Endothelial cell of umbilical vein (primary cell): ENCODE measurements around the gene TTLL11. TPM values are rescaled to one million over a fixed set of nuclear protein-coding genes. Genes with fewer than 3 reads are reported as not detected.

Experiments
- BruUV-seq: library from RNA; stranded (reverse); fragments of 400-500 nt; replicated peaks from 2 replicates; lab custom pipeline; 2021; lab: Mats Ljungman, UMichigan
- CTCF ChIA-PET: fragments of 300-600, 350-600 bp; sonication (Branson Sonifier 250); formaldehyde crosslinking; loops from one replicate; lab custom pipeline; 2021; ENCODE audit warnings: antibody characterized with exemption, inconsistent platforms; lab: Charles Lee
- POLR2A ChIA-PET: fragments of 300-600, 350-600 bp; sonication (Branson Sonifier 250); formaldehyde crosslinking; loops from one replicate; lab custom pipeline; 2021; ENCODE audit warnings: antibody characterized with exemption, inconsistent platforms; lab: Charles Lee
- DNase-seq: peaks from one replicate; pipeline ENCODE4 v3.0.0-alpha.2; 2011; ENCODE audit warnings: low read depth, low spot score
- FAIRE-seq: peaks from 2 replicates; lab custom pipeline; 2011; peaks lifted over from hg19 to GRCh38; lab: Jason Lieb, UNC
- H2AFZ ChIP-seq: 2 replicates; pipeline ENCODE4 v1.6.0; 2012; ENCODE audit warnings: low read depth, low read length, control low read depth, inconsistent platforms
- H3K27ac ChIP-seq: 2 replicates; pipeline ENCODE4 v1.5.1; 2011; ENCODE audit warnings: low read depth, mild to moderate bottlenecking, control low read depth, low read length, moderate library complexity; ENCODE audit not compliant: insufficient read depth
- H3K27me3 ChIP-seq, 2 experiments: 2 replicates each; pipeline versions ENCODE4 v1.6.0 to v1.6.1; 2011; ENCODE audit warnings: low read length in 2 of 2, mixed read lengths in 1 of 2; ENCODE audit not compliant: control insufficient read depth in 2 of 2, insufficient read depth in 2 of 2
- H3K36me3 ChIP-seq, 2 experiments: 2 replicates in 1 of 2; 3 replicates in 1 of 2; pipeline ENCODE4 v1.5.1; 2011; ENCODE audit warnings: low read length in 2 of 2, mild to moderate bottlenecking in 1 of 2, moderate library complexity in 1 of 2; ENCODE audit not compliant: control insufficient read depth in 2 of 2, insufficient read depth in 2 of 2; ENCODE audit errors: extremely low read depth in 1 of 2
- H3K4me1 ChIP-seq: 3 replicates; pipeline ENCODE4 v1.5.1; 2011; ENCODE audit warnings: mild to moderate bottlenecking, low read length; ENCODE audit not compliant: control insufficient read depth, insufficient read depth; ENCODE audit errors: extremely low read depth
- H3K4me2 ChIP-seq: 2 replicates; pipeline ENCODE4 v1.6.1; 2011; ENCODE audit warnings: low read length, control low read depth, mixed read lengths; ENCODE audit not compliant: insufficient read depth
- H3K4me3 ChIP-seq, 3 experiments: fragments of 200-600 bp in 1 of 3; sonication (generic), shearing (Covaris generic) in 1 of 3; replicated peaks in 1 of 3; 2 replicates each; pipeline ENCODE4 v1.5.1; 2011 to 2016; ENCODE audit warnings: control low read depth in 3 of 3, low read length in 3 of 3, mild to moderate bottlenecking in 2 of 3, inconsistent platforms in 1 of 3, low read depth in 1 of 3, moderate library complexity in 1 of 3; ENCODE audit not compliant: insufficient read depth in 1 of 3
- H3K79me2 ChIP-seq: 2 replicates; pipeline ENCODE4 v1.6.0; 2012; ENCODE audit warnings: low read length, inconsistent platforms; ENCODE audit not compliant: control insufficient read depth, insufficient read depth
- H3K9ac ChIP-seq: replicated peaks from 2 replicates; pipeline ENCODE3; 2011; ENCODE audit warnings: low read length, control low read depth; ENCODE audit not compliant: insufficient read depth; ENCODE audit errors: extremely low read depth
- H3K9me1 ChIP-seq: replicated peaks from 3 replicates; pipeline ENCODE4 v1.6.0; 2011; ENCODE audit warnings: mild to moderate bottlenecking, low read length; ENCODE audit not compliant: control insufficient read depth, insufficient read depth; ENCODE audit errors: extremely low read depth
- H3K9me3 ChIP-seq: replicated peaks from 2 replicates; pipeline ENCODE4 v1.5.1; 2012; ENCODE audit warnings: low read length, inconsistent platforms; ENCODE audit not compliant: control insufficient read depth, insufficient read depth
- H4K20me1 ChIP-seq: replicated peaks from 2 replicates; pipeline ENCODE3; 2011; ENCODE audit warnings: mild to moderate bottlenecking, low read length; ENCODE audit not compliant: control insufficient read depth, insufficient read depth; ENCODE audit errors: extremely low read depth
- CTCF ChIP-seq, 2 donors: IDR thresholded peaks; 1 replicate in 1 of 2; 2 replicates in 1 of 2; pipeline ENCODE4 v1.5.1; 2011; ENCODE audit warnings: low read length in 2 of 2, mild to moderate bottlenecking in 2 of 2, moderate library complexity in 2 of 2, control low read depth in 1 of 2, inconsistent platforms in 1 of 2, low read depth in 1 of 2; ENCODE audit not compliant: insufficient read depth in 1 of 2; ENCODE audit errors: extremely low read depth in 1 of 2
- EZH2 ChIP-seq: IDR thresholded peaks from 2 replicates; pipeline ENCODE4 v1.6.1; 2012; ENCODE audit warnings: borderline replicate concordance, low read depth, mild to moderate bottlenecking, moderate library complexity, low read length, inconsistent platforms; ENCODE audit not compliant: severe bottlenecking
- FOS ChIP-seq: IDR thresholded peaks from 2 replicates; pipeline ENCODE4 v1.6.1; 2011; ENCODE audit warnings: mild to moderate bottlenecking, low read length, moderate library complexity, borderline replicate concordance; ENCODE audit not compliant: insufficient read depth
- GATA2 ChIP-seq: IDR thresholded peaks from 2 replicates; pipeline ENCODE4 v1.7.0; 2011; ENCODE audit warnings: low read depth, mild to moderate bottlenecking, moderate library complexity, mixed read lengths, low read length; ENCODE audit not compliant: insufficient read length, insufficient read depth
- JUN ChIP-seq: IDR thresholded peaks from 2 replicates; pipeline ENCODE4 v1.6.1; 2011; ENCODE audit warnings: borderline replicate concordance, low read depth; ENCODE audit not compliant: insufficient read length, insufficient read depth
- MYC ChIP-seq: IDR thresholded peaks from one replicate; pipeline ENCODE4 v1.6.1; 2011; ENCODE audit warnings: mild to moderate bottlenecking, low read depth, low read length
- POLR2A ChIP-seq: IDR thresholded peaks from 2 replicates; pipeline ENCODE4 v1.6.1; 2012; ENCODE audit warnings: low read depth, mild to moderate bottlenecking, control low read depth, low read length
- POLR2AphosphoS5 ChIP-seq: IDR thresholded peaks from 2 replicates; pipeline ENCODE4 v1.6.1; 2012; ENCODE audit warnings: low read depth, mild to moderate bottlenecking, control low read depth, low read length, moderate library complexity; ENCODE audit not compliant: insufficient read depth
- dilution Hi-C: fragments of 300-500 bp; cut with MboI; formaldehyde crosslinking; loops from one replicate; pipeline ENCODE4 v1.15.0; 2019; ENCODE audit warnings: low sequenced_read_pairs; ENCODE audit not compliant: extremely low pct_ligation_motif_present
- intact Hi-C: fragments of 100-400 bp; cut with micrococcal nuclease; formaldehyde crosslinking; loops from one replicate; pipeline ENCODE4 v1.10.0; 2022
- polyA plus RNA-seq, 4 experiments: library from polyadenylated mRNA; depleted of rRNA in 3 of 4; stranded (reverse) in 3 of 4; unstranded in 1 of 4; fragments of >200 nt; gene quantifications; 2 replicates each; pipeline versions ENCODE4 v1.2.1 to v1.2.3, GENCODE V29; 2011 to 2012; ENCODE audit warnings: missing spikeins in 1 of 4
- total RNA-seq: library from RNA; stranded (reverse); gene quantifications from 2 replicates; pipeline ENCODE4 v1.2.3, GENCODE V29; 2021
- TF ChIP-seq, protein P1 (sequence below): IDR thresholded peaks from 2 replicates; pipeline ENCODE4 v1.6.1; 2011; ENCODE audit not compliant: insufficient read depth, insufficient read length

Gene TTLL11
- total and polyA plus RNA-seq, 2 donors (not counting 3 experiments of a cell fraction or from before 2014, with no cell fraction given) = 4.9 to 5.1 TPM

DNA sequence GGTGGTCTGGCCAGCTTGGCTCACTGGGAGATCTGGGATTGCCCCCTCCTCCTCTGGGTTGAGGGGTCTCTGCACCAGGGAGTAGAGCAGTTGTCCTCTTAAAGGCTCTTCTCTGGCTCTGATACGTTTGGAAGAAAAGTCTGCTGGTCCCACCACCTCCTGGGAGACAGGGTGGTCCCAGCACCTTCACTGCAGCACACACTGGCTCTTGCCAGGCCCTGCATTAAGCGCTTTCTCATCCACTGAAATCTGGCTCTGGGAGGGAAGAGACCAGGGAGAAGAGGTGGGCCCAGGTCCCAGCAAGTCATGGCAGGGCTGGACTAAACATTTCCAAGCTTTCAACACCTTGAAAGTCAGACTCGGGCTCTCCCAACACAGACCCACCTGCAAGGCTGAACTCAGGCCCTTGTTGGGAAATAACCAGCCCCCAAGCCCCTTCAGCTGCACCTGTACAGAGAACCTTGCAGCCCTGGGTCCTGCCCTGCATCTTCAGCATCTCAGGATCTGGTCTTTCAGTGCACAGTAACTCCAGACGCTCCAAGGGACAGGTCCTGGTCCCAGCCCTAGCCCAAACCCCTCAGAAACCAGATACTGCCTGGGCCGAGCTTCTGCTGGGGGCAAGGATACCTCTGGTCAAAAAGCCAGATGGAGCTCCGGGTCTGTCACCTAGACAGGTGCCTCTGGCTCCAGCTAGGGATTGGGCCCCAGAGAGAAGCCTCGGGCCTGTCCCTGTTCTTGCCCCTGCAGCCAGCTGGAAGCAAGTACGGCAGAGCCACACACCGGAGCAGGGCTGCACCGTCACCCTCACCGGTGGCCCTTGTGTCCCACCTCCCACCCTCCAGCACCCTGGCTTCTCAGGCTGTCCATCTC is 307.2 kb downstream of the TTLL11 start:
- Histone ChIP-seq H3K4me2 (no peak overlapping the region), H3K9ac (no peak overlapping the region), H3K9me1 (no peaks in the 10 kb centered on the region), H4K20me1 (no peaks in the 10 kb centered on the region), H3K79me2 (no peaks in the 10 kb centered on the region), H3K9me3 (no peaks in the 10 kb centered on the region), H3K4me3 (no peak overlapping the region), H3K27ac (no peak overlapping the region), H2AFZ (no peak overlapping the region), H3K36me3 (peaks cover 0 to 34% of the 10 kb centered on the region in 2 experiments), H3K4me1 (no peaks in the 10 kb centered on the region), H3K27me3 (no peaks in the 10 kb centered on the region)
- intact Hi-C loops (no loop called here), dilution Hi-C loops (no loop called here)
- no peak for FAIRE-seq
- CTCF ChIA-PET = interaction anchor here (1.2 kb wide), 1 partner anchor 20 kb away, joined by 3 read pairs; no protein-coding TSS in a partner anchor
- TF ChIP-seq EZH2 (no peak), MYC (no peak), POLR2AphosphoS5 (no peak), CTCF (IDR thresholded peaks at IDR 0.05; ENCODE audit: extremely low read depth in 1 of 2, insufficient read depth in 1 of 2, low read depth in 1 of 2, low read length in 2 of 2) (no peak), GATA2 (no peak), JUN (no peak), POLR2A (no peak), FOS (no peak)
- TF ChIP-seq, protein P1, sequence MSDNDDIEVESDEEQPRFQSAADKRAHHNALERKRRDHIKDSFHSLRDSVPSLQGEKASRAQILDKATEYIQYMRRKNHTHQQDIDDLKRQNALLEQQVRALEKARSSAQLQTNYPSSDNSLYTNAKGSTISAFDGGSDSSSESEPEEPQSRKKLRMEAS = no peak
- POLR2A ChIA-PET = no interaction called here
- DNase-seq = no peak
- no TSS peak for BruUV-seq
